Loucy (cell line): ENCODE measurements around the gene MSANTD2.

ENCODE experiments used
- CTCF ChIP-seq: fragments of 200-600 bp; sonication (generic); conservative IDR thresholded peaks from 2 replicates; pipeline ENCODE4 v1.5.1; 2014; ENCODE audit warnings: mild to moderate bottlenecking, antibody characterized with exemption, low read length
- EZH2phosphoT487 ChIP-seq: fragments of 200-600 bp; IDR thresholded peaks from 2 replicates; pipeline ENCODE4 v1.6.1; 2018; ENCODE audit warnings: antibody characterized with exemption, mild to moderate bottlenecking, moderate library complexity, borderline replicate concordance

- TF ChIP-seq CTCF, result no peak
- TF ChIP-seq EZH2phosphoT487, result no peak
Measured at GRCh38 chr11:124812876-124813275, 12.7 kb upstream of the MSANTD2 start.
